ENCODE data around the gene GRAP. TPM values are rescaled to one million over a fixed set of nuclear protein-coding genes. Genes with fewer than 3 reads are reported as not detected.

GRAP gene
- total and polyA plus RNA-seq, 2 experiments from 2014 or later = 0.54 TPM; not detected in 1

DNA sequence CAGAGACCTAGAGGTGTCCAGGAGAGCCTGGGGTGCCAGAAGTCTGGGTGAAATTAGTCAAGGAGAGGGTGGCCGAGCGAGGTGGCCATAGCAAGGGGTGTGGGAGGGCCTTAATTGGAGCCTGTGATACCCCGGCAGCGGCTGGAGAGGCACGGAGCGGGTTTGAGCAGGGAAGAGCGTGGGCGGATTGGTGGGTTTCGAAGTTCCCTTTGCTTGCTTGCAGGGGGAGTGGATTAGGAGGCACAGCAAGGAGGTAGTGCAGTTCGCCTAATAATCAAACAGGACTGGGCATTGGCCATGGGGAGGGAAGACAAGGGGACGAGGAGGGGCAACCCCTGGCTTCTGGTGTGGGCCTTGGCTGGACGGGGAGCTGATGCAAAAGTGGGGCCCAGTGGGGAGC lies 36.8 kb downstream of the GRAP start:
- Histone ChIP-seq H3K9me2 (replicated peaks; ENCODE audit: insufficient read depth) (no peaks in the 10 kb centered on the region), H3K36me3 (replicated peaks; ENCODE audit: insufficient read depth, low read depth) (no peaks in the 10 kb centered on the region), H3K27ac (no peak overlapping the region), H3K27me3 (no peaks in the 10 kb centered on the region), H3K9me3 (ENCODE audit: low read depth) (no peaks in the 10 kb centered on the region), H4K20me1 (ENCODE audit: insufficient read depth, poor library complexity, severe bottlenecking) (no peaks in the 10 kb centered on the region), H3K4me1 (ENCODE audit: insufficient read depth) (peaks cover 10% of the 10 kb centered on the region), H3K79me2 (no peaks in the 10 kb centered on the region), H3K4me2 (no peak overlapping the region), H2AFZ (no peak overlapping the region), H3K4me3 (no peak overlapping the region)
- 87% methylated on average over 11 of the region's 12 CpGs for WGBS (ENCODE audit: low lambda C conversion rate, missing lambda C conversion rate)
- no peak for DNase-seq (ENCODE audit: low spot score)
- TF ChIP-seq EZH2phosphoT487 (IDR thresholded peaks at IDR 0.05; ENCODE audit: low read depth, severe bottlenecking, unreplicated experiment) = no peak

DNA sequence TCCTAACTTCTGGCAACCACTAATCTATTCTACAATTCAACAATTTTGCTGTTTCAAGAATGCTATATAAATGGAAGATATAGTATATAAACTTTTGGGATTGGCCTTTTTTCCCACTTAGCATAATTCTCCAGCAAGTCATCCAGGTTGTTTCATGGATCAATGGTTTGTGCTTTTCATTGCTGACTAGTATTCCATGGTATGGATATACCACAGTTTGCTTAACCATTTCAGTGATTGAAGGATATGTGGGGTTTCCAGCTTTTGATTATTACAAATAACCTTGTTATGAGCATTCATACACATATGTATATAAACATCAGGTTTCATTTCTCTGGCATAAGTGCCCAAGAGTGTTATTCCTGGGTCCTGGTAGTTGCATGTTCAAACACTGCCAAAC lies 40.1 kb downstream of the GRAP start:
- no peak overlapping the region for H2AFZ ChIP-seq
- H3K27me3 ChIP-seq = no peaks in the 10 kb centered on the region
- H3K4me2 ChIP-seq = no peak overlapping the region
- no peak overlapping the region for H3K27ac ChIP-seq
- peaks cover 25% of the 10 kb centered on the region for H3K4me1 ChIP-seq (ENCODE audit: insufficient read depth)
- no peaks in the 10 kb centered on the region for H3K36me3 ChIP-seq (replicated peaks; ENCODE audit: insufficient read depth, low read depth)
- DNase-seq (ENCODE audit: low spot score) = no peak
- H3K9me3 ChIP-seq (ENCODE audit: low read depth) = no peaks in the 10 kb centered on the region
- H4K20me1 ChIP-seq (ENCODE audit: insufficient read depth, poor library complexity, severe bottlenecking) = peaks cover 10% of the 10 kb centered on the region
- peaks cover 20% of the 10 kb centered on the region for H3K79me2 ChIP-seq
- TF ChIP-seq EZH2phosphoT487 (IDR thresholded peaks at IDR 0.05; ENCODE audit: low read depth, severe bottlenecking, unreplicated experiment) (no peak), EZH2 (IDR thresholded peaks at IDR 0.05; ENCODE audit: borderline replicate concordance) (no peak)
- TF ChIP-seq, protein P1, sequence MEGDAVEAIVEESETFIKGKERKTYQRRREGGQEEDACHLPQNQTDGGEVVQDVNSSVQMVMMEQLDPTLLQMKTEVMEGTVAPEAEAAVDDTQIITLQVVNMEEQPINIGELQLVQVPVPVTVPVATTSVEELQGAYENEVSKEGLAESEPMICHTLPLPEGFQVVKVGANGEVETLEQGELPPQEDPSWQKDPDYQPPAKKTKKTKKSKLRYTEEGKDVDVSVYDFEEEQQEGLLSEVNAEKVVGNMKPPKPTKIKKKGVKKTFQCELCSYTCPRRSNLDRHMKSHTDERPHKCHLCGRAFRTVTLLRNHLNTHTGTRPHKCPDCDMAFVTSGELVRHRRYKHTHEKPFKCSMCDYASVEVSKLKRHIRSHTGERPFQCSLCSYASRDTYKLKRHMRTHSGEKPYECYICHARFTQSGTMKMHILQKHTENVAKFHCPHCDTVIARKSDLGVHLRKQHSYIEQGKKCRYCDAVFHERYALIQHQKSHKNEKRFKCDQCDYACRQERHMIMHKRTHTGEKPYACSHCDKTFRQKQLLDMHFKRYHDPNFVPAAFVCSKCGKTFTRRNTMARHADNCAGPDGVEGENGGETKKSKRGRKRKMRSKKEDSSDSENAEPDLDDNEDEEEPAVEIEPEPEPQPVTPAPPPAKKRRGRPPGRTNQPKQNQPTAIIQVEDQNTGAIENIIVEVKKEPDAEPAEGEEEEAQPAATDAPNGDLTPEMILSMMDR (IDR thresholded peaks at IDR 0.05; ENCODE audit: poor library complexity) = no peak
- no peaks in the 10 kb centered on the region for H3K9me2 ChIP-seq (replicated peaks; ENCODE audit: insufficient read depth)
- H3K4me3 ChIP-seq = no peak overlapping the region

DNA sequence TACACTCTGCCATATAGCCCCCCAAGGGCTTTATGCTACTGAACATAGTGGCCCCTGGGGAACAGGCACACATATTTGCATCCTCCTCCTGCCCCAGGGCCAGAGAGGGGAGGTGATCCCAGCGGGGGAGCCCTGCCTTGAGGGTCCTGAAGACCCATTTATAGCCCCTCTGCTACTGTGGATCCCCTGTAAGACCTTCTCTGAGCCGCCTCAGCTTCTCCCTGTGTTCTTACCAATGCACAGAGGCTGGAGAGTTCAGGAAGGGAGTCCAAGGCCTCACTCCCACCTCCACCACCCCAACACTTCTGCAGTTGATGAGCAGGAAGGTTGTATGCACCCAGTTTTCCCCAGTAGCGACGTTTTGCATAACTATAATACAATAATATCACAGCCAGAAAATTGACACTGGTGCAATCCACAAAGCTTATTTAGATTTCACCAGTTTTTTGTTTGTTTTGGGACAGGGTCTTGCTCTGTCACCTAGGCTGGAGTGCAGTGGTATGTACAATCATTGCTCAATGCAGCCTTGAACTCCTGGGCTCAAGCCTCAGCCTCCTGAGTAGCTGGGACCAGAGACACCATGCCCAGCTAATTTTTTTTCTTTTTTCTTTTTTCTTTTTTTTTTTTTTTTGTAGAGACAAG lies 40.8 kb downstream of the GRAP start:
- 88% methylated on average over 4 of the region's 4 CpGs for WGBS (ENCODE audit: low lambda C conversion rate, missing lambda C conversion rate)
- Histone ChIP-seq H3K36me3 (replicated peaks; ENCODE audit: insufficient read depth, low read depth) (no peaks in the 10 kb centered on the region), H3K9me3 (ENCODE audit: low read depth) (no peaks in the 10 kb centered on the region), H3K9me2 (replicated peaks; ENCODE audit: insufficient read depth) (no peaks in the 10 kb centered on the region), H3K79me2 (peaks cover 26% of the 10 kb centered on the region), H3K4me1 (ENCODE audit: insufficient read depth) (peaks cover 28% of the 10 kb centered on the region), H3K27me3 (no peaks in the 10 kb centered on the region), H3K4me3 (no peak overlapping the region), H3K4me2 (no peak overlapping the region), H4K20me1 (ENCODE audit: insufficient read depth, poor library complexity, severe bottlenecking) (peaks cover 13% of the 10 kb centered on the region), H3K27ac (no peak overlapping the region), H2AFZ (no peak overlapping the region)
- TF ChIP-seq EZH2phosphoT487 (IDR thresholded peaks at IDR 0.05; ENCODE audit: low read depth, severe bottlenecking, unreplicated experiment) (no peak), EZH2 (IDR thresholded peaks at IDR 0.05; ENCODE audit: borderline replicate concordance) (no peak)
- TF ChIP-seq, protein P1 (IDR thresholded peaks at IDR 0.05; ENCODE audit: poor library complexity) = no peak
- no peak for DNase-seq (ENCODE audit: low spot score)

DNA sequence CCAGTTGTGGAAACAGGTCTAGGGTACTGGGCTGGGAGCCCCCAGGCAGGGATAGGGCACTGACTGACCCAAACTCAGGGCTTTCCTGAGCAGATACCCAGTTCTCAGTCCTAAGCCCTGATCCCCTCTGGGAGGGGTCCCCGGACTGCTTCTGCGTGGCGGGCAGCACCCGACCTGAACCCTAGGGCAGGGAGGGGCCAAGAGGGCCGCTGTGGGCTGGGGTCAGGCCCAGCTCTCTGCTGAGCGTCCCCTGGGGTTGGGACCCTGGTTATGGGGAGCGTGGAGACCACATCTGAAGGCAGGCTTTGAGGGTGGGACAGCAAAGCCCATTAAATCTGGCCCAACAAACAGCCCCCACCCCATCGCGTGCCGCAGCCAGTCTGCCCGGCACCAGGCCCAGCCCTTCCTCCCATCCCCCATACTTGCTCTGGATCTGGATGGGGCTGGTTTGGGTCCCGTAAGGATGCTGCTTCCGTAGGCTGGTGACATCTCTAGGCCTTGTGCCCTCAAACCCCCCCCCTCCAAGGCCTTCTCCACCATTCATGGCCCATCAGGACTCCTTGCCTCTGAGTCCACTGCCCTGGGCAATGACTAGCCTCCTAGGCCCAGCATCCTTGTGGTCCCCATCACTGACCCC lies 41.5 kb downstream of the GRAP start:
- Histone ChIP-seq H3K79me2 (peaks cover 27% of the 10 kb centered on the region), H3K4me1 (ENCODE audit: insufficient read depth) (peaks cover 35% of the 10 kb centered on the region), H3K27ac (peak overlapping the region; percentile 93), H3K9me2 (replicated peaks; ENCODE audit: insufficient read depth) (no peaks in the 10 kb centered on the region), H3K36me3 (replicated peaks; ENCODE audit: insufficient read depth, low read depth) (no peaks in the 10 kb centered on the region), H3K27me3 (no peaks in the 10 kb centered on the region), H3K9me3 (ENCODE audit: low read depth) (no peaks in the 10 kb centered on the region), H2AFZ (peak overlapping the region; percentile 63), H3K4me2 (peak overlapping the region; percentile 97), H4K20me1 (ENCODE audit: insufficient read depth, poor library complexity, severe bottlenecking) (peaks cover 15% of the 10 kb centered on the region), H3K4me3 (no peak overlapping the region)
- no peak for DNase-seq (ENCODE audit: low spot score)
- WGBS (ENCODE audit: low lambda C conversion rate, missing lambda C conversion rate) = 79% methylated on average over 13 of the region's 13 CpGs
- TF ChIP-seq EZH2phosphoT487 (IDR thresholded peaks at IDR 0.05; ENCODE audit: low read depth, severe bottlenecking, unreplicated experiment) = no peak
- TF ChIP-seq EZH2 (IDR thresholded peaks at IDR 0.05; ENCODE audit: borderline replicate concordance) = no peak
- TF ChIP-seq, protein P1 (IDR thresholded peaks at IDR 0.05; ENCODE audit: poor library complexity) = no peak
